HFF-Myc (cell line): ENCODE data around the gene MAP7.

Source experiments
- DNase-seq: peaks from one replicate; pipeline ENCODE4 v3.0.0-alpha.2; 2011; ENCODE audit warnings: low read depth; ENCODE audit errors: extremely low read depth
- H3K4me3 ChIP-seq: replicated peaks from 2 replicates; pipeline ENCODE4 v1.5.1; 2011; ENCODE audit warnings: low read depth, mild to moderate bottlenecking, control low read depth, low read length
- TF ChIP-seq, protein P1 (sequence below): IDR thresholded peaks from 2 replicates; pipeline ENCODE4 v1.5.1; 2012; ENCODE audit warnings: mild to moderate bottlenecking, low read depth, low read length, control low read depth; ENCODE audit errors: missing control alignments

The MAP7 gene

DNA sequence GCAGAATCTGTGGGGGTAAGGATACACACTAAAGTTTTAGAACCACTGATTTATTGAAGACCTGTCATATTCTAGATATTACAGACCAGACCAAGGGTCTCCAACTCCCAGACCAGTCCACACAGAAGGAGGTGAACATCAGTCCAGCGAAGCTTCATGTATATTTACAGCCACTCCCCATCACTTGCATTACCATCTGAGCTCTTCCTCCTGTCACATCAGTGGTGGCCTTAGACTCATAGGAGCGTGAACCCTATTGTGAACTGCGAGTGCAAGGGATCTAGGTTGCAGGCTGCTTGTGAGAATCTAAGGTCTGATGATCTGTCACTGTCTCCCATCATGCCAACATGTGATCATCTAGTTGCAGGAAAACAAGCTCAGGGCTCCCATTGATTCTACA, 255.6 kb downstream of the MAP7 start:
- TF ChIP-seq, protein P1, sequence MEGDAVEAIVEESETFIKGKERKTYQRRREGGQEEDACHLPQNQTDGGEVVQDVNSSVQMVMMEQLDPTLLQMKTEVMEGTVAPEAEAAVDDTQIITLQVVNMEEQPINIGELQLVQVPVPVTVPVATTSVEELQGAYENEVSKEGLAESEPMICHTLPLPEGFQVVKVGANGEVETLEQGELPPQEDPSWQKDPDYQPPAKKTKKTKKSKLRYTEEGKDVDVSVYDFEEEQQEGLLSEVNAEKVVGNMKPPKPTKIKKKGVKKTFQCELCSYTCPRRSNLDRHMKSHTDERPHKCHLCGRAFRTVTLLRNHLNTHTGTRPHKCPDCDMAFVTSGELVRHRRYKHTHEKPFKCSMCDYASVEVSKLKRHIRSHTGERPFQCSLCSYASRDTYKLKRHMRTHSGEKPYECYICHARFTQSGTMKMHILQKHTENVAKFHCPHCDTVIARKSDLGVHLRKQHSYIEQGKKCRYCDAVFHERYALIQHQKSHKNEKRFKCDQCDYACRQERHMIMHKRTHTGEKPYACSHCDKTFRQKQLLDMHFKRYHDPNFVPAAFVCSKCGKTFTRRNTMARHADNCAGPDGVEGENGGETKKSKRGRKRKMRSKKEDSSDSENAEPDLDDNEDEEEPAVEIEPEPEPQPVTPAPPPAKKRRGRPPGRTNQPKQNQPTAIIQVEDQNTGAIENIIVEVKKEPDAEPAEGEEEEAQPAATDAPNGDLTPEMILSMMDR: no peak
- H3K4me3 ChIP-seq: no peak overlapping the region
- no peak for DNase-seq
